Measurements from ENCODE around the gene ADGRB3.

DNA sequence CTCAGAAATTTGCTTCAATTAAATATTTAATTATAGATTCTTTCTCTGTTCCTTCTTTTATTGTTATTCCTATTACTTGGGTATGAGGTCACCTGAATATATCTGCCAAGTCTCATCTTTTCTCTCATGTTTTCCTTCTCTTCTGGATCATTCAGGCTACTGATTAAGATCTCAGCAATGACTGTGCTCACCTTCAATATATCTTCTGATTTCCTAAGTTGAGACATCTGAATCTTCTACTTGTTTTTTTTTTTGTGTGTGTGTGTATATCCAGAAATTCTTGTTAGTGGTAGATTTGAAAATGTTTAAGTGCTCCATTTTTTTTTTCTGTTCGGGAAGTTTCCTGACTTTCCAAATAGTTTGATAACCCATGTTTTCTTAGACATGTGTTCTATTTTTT lies 108.0 kb downstream of the ADGRB3 start:
- TF ChIP-seq, protein P1, sequence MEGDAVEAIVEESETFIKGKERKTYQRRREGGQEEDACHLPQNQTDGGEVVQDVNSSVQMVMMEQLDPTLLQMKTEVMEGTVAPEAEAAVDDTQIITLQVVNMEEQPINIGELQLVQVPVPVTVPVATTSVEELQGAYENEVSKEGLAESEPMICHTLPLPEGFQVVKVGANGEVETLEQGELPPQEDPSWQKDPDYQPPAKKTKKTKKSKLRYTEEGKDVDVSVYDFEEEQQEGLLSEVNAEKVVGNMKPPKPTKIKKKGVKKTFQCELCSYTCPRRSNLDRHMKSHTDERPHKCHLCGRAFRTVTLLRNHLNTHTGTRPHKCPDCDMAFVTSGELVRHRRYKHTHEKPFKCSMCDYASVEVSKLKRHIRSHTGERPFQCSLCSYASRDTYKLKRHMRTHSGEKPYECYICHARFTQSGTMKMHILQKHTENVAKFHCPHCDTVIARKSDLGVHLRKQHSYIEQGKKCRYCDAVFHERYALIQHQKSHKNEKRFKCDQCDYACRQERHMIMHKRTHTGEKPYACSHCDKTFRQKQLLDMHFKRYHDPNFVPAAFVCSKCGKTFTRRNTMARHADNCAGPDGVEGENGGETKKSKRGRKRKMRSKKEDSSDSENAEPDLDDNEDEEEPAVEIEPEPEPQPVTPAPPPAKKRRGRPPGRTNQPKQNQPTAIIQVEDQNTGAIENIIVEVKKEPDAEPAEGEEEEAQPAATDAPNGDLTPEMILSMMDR (IDR thresholded peaks at IDR 0.05), result no peak
- no peak for TF ChIP-seq POLR2A (IDR thresholded peaks at IDR 0.05)

Data from lower leg skin (tissue), 3 donors.